Transverse colon (tissue), 3 donors: ENCODE measurements around the gene ANO7.

ENCODE experiments used
- EP300 ChIP-seq: sonication (generic); formaldehyde crosslinking; IDR thresholded peaks from one replicate; pipeline ENCODE4 v1.6.1; 2017; ENCODE audit warnings: antibody characterized with exemption, low read depth
- POLR2A ChIP-seq: fragments of 450-650 bp; IDR thresholded peaks from one replicate; pipeline ENCODE4 v1.6.1; 2016; ENCODE audit warnings: antibody characterized with exemption, mild to moderate bottlenecking, moderate library complexity
- TF ChIP-seq, protein P1 (sequence below), 5 experiments: fragments of 200-600 bp in 3 of 5; fragments of 450-650 bp in 2 of 5; sonication (generic) in 3 of 5; IDR thresholded peaks; 1 replicate in 2 of 5; 2 replicates in 3 of 5; pipeline ENCODE4 v1.5.1; 2016 to 2017; ENCODE audit warnings: antibody characterized with exemption in 5 of 5, inconsistent platforms in 3 of 5, mild to moderate bottlenecking in 2 of 5, moderate library complexity in 1 of 5

DNA sequence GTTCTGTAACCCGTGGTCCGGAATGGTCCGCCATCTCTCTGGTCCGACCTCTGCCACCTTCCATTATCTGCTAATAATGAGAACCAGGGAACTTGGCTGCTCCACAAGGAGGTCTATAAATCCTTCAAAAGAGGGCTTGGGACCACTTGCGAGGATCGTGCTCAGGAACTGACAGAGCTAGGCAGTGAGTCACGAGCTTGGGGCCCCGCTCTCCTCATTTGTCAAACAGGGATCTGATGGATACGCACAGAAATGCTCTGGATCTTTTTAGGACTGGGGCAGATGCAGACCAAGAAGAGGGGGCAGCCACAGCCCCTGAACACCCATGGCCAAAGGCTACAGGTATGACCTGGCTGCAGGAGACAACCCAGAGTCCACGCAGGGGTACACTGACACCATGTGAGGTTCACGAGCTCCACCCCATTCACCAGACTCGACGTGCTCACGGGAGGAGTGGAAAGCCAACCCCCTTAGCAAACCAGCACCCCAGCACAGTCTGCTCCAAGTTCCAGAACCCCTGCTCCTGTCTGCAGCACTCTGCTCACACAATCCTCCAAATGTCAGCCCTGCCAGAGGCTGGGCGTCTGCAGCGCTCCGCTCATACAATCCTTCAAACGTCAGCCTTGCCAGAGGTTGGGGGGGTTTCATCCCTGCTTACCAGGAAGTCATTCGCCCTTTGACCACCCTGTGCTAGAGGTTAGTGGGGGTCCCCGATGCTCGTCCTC is 45.8 kb downstream of the ANO7 start:
- TF ChIP-seq, protein P1, sequence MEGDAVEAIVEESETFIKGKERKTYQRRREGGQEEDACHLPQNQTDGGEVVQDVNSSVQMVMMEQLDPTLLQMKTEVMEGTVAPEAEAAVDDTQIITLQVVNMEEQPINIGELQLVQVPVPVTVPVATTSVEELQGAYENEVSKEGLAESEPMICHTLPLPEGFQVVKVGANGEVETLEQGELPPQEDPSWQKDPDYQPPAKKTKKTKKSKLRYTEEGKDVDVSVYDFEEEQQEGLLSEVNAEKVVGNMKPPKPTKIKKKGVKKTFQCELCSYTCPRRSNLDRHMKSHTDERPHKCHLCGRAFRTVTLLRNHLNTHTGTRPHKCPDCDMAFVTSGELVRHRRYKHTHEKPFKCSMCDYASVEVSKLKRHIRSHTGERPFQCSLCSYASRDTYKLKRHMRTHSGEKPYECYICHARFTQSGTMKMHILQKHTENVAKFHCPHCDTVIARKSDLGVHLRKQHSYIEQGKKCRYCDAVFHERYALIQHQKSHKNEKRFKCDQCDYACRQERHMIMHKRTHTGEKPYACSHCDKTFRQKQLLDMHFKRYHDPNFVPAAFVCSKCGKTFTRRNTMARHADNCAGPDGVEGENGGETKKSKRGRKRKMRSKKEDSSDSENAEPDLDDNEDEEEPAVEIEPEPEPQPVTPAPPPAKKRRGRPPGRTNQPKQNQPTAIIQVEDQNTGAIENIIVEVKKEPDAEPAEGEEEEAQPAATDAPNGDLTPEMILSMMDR (IDR thresholded peaks at IDR 0.05): no peak
- TF ChIP-seq POLR2A (no peak), EP300 (no peak)
